Activated CD8-positive, alpha-beta memory T cell treated with anti-CD3 and anti-CD28 coated beads for 24 hours (primary cell): Measurements from ENCODE around the gene MNAT1.
A peak's percentile ranks its signal among the peaks of the same experiment; 100 is the strongest.
"Not testable (repeated sequence)": the region's sequence is repeated elsewhere in the genome, so short reads cannot be mapped to it uniquely, and the experiment has no call there.

Experiments
- DNase-seq: peaks from one replicate; pipeline ENCODE4 v3.0.0-alpha.2; 2020

The MNAT1 gene

GRCh38 chr14:60734465-60735242 lies at the start of gene MNAT1:
Gene MNAT1, plus strand, starts transcription at chr14:60734761. Its CDS starts 102 bp downstream, at chr14:60734863.
- peak; percentile 92 for DNase-seq

DNA sequence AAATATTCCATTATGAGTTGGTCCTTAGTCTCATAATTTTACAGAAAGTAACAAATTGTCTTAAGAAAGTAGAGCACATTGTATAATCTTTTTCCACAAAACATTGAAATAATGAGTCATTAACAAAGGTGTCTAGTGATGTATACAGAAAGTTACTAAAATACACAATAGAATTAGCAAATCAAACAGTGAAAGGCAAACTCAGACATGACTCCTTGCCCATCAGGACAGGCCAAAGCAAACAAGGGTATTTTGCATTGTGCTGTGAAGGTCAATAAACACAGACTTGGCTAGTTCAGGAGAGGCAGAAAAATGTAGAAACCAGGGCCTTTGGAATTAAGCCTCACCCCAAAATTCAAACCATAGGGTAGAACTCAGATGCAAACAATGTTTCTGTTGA lies 47.7 kb upstream of the MNAT1 start:
- DNase-seq: no peak

GRCh38 chr14:60691383-60692113 lies 43.0 kb upstream of the MNAT1 start:
- no peak for DNase-seq

DNA sequence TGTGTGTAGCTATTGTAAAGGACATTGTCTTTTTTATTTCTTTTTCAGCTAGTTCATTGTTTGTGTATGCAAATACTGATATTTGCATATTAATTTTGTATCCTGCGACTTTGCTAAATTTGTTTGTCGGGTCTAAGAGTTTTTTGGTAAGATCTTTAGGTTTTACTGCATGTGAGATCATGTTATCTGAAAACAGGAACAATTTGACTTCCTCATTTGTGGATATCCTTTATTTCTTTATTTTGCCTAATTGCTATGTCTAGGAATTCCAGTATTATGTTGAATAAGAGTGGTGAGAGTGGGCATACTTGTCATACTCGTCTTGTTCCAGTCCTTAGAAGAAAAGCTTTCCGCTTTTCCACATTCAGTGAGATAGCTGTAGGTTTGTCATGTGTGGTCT lies 39.2 kb upstream of the MNAT1 start:
- DNase-seq: no peak

- DNase-seq: no peak
Observed at GRCh38 chr14:60700598-60700997, 34.0 kb upstream of the MNAT1 start.

GRCh38 chr14:60705100-60705499 lies 29.5 kb upstream of the MNAT1 start:
- no peak for DNase-seq

DNA sequence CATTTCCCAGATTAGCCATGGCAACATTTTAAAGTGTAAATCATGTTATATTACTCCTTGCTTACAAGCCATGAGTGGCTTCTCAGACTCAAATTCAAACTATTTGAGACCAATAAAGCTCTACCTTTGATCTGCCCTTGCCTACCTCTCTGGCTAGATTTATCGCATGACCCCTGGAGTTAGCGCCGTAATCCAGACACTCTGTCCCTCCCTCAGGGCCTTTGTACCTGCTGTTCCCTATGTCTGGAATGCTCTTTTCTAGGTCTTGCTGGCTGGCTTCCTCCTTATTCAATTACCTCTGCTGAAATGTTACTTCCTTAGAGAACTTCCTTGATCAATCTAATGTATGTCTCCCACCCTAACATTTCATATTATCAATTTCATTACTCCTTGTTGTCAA lies 26.7 kb upstream of the MNAT1 start:
- DNase-seq: no peak

DNA sequence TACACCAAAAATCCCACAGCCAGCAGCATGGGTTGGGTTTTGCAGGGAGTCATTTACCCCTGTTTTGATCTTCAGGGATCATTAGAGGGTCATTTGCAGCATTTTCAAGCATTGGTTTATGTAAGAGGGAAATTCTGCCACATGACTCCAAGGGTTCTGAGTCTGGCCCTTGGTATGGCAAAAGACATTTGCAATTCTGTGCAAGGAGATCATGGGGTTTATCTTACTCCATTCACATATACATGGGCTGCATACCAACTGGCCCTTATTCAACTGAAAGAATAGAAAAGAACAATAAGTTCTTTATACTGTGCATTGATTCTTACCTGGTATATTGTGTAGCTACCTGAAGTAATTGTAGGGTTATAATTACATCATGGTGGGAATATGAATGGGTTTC lies 24.1 kb upstream of the MNAT1 start:
- no peak for DNase-seq

DNA sequence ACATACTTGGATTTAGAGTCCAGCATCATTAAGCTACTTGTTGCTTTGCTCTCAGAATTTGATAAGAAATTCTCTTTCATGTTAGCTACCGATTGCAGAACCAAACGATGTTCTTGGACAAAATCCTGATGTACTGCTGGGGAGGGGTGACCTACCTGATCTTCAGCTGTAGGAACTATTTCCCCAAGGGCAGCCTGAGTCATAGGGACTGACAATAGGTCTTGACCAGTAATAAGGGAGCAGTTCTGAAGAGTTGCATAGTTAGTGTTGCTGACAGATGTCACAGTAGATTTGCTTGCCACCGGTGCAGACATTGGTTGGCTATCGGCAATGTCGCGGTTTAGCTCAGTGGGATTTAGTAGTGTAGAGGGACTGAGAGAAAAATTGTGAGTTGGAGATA lies 21.0 kb upstream of the MNAT1 start:
- no peak for DNase-seq

DNA sequence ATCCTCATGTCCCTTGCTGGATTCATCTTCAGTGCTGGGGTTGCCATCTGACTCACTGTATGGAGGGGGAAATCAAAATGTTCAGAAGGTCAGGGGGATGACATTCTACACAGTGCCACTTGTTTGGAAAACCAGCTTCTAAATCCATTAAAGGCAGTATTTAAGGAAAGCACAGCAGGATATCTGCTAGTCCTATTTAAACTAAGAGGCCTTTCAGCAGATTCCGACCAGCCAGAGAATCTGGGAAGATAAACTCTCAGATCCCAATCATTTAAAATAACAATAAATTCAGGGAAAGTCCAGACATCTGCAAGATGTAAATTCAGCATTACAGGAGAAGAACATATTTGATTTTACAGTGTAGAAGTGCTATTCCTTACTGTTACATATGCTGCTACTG lies 14.2 kb upstream of the MNAT1 start:
- DNase-seq: no peak

- DNase-seq: no peak
Observed at GRCh38 chr14:60720962-60721325, 13.6 kb upstream of the MNAT1 start.

DNA sequence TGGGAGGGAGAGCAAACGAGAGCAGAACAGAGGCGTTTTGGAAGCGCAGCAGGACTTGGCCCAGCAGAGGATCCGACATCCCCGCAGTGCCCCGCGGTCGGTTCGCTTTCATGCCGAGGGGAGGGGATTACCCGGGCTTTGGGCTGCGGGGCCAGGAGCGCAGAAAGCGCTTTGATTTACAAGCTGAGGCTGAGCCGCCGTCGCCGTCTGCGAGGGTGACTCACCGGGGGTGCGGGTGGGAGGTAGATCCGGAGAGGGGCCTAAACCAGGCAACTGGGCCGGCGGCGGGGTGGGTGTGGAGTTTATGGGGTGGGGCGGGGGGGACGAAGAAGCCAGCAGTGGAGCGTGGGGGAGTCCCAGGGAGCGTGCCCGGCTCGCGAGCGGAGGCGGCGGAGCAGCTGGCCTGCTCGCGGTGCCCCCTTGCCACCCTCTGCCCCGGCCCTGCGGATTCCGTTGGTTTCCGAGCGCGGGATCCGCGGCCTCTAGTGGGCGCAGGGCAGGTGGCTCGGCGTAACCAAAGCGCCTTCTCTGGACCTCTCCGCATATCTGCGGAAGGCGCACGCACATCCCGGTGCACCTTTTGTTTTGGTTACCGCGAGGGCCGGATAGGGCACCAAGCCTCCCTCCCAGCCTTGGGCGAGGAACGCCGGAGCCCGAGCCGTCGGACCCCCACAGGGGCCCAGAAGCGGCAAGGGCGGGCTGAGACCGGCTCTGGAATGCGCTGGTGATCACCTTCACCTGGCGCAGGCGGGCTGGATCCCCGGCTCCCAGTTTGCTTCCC lies 13.0 kb upstream of the MNAT1 start:
- peak; percentile 83 for DNase-seq

GRCh38 chr14:60722107-60722356 lies 12.5 kb upstream of the MNAT1 start:
- DNase-seq: no peak

GRCh38 chr14:60722357-60723115 lies 12.0 kb upstream of the MNAT1 start:
- DNase-seq: peak; percentile 70

DNA sequence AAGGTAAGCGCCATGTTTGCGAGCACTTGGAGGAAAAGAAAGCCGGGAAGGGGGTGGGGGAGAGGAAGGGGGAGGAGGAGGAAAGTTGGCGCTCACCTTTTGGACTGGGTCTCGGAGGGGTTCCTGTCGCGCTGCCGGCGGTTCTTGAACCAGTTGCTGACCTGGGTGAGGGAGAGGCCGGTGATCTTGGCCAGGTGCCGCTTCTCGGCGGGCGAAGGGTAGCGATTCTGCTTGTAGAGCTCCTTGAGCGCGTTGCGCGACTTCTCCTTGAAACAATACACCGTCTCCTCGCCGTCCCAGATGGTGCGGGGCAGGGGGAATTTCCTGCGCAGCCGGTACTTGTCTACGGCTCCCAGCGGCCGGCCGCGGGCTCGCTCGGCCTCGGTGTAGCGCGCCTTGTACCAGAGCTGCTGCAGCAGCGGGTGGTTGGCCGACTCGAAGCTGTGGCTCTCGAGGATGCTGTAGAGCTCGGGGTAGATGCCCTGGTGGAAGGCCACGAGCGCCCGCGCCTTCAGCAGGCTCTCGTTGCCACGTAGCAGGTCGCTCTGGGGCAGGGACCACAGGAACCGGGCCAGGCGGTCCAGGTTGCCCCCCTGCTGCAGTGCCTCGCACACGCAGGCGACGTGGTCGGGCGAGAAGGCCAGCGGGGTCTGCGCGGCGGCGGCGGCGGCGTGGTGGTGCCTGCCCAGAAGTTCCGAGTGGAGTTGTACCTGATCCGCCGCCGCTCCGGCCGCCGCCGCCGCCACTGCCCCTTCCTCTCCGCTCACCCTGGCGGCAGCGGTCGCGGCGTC lies 11.2 kb upstream of the MNAT1 start:
- DNase-seq: peak; percentile 76

- peak; percentile 65 for DNase-seq
Observed at GRCh38 chr14:60723907-60724618, 10.5 kb upstream of the MNAT1 start, which contains the start of gene SIX4. Gene SIX4, minus strand, starts transcription at chr14:60724351. Its CDS starts 277 bp downstream, at chr14:60724074.

DNA sequence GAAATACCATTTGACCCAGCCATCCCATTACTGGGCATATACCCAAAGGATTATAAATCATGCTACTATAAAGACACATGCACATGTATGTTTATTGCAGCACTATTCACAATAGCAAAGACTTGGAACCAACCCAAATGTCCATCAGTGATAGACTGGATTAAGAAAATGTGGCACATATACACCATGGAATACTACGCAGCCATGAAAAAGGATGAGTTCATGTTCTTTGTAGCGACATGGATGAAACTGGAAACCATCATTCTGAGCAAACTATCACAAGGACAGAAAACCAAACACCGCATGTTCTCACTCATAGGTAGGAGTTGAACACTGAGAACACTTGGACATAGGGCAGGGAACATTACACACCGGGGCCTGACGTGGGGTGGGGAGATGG lies 3.3 kb upstream of the MNAT1 start:
- DNase-seq: not testable (repeated sequence)

- DNase-seq: no peak
Observed at GRCh38 chr14:60732840-60733483, 1.6 kb upstream of the MNAT1 start.

DNA sequence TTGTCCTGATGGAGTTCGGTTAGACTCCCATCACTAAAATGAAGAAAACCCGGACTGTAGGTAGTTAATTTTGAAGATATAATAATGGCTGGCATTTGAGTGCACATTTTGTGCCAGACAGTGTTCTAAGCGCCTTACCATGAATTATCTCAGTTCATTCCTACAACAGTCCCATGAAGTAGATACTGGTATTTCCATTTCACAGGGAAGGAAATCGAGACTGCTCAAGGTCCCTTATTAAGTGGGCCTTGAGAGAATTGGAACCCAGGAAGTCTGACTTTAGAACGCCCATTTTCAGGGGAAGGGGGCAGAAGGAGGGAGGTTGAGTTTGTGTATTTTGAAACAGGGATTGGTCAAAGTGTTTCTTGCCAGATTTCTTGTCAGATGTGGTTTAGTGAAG lies 855 bp downstream of the MNAT1 start:
- no peak for DNase-seq

DNA sequence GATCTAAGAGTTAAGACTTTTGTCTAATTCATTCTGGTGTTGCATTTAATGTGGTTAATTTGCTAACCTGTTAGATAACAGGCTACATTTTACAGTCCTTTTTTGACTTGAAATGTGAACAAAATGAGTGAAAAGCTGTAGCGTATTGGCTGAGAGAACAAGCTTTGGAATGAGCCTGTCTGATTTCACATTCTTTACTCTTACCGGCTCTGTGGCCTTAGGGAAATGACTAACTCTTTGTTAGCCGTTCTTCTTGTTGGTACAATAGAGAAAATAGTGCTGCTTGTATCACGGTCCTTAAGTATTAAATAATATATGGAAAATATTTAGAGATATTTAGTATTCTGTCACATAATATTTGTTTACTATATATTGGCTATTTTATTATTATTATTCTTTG lies 1.9 kb downstream of the MNAT1 start:
- no peak for DNase-seq
